ENCODE data around the gene CHCHD3. TPM values are rescaled to one million over a fixed set of nuclear protein-coding genes. Genes with fewer than 3 reads are reported as not detected.
"Not testable (repeated sequence)": the region's sequence is repeated elsewhere in the genome, so short reads cannot be mapped to it uniquely, and the experiment has no call there.

The CHCHD3 gene
- total and polyA plus RNA-seq, 4 donors, result 29.1 to 50.3 (median 36.0) TPM

GRCh38 chr7:132939495-132939894 lies 142.4 kb downstream of the CHCHD3 start:
- intact Hi-C loops (cut with DNase I), result no loop called here
- DNase-seq (no peak), ATAC-seq (ENCODE audit: low FRiP score) (no peak)
- H3K4me1 ChIP-seq (ENCODE audit: control insufficient read depth in 1 of 2, insufficient read depth in 2 of 2, low read length in 2 of 2), result no peaks in the 10 kb centered on the region
- WGBS, 2 donors, result 89 to 90% methylated on average over 4 of the region's 4 CpGs
- H3K27ac ChIP-seq (ENCODE audit: low read depth in 1 of 2, low read length in 2 of 2), result no peak overlapping the region
- H3K4me3 ChIP-seq (ENCODE audit: low read length in 2 of 2), result no peak overlapping the region
- no peaks in the 10 kb centered on the region for H3K27me3 ChIP-seq (ENCODE audit: control insufficient read depth in 1 of 2, insufficient read depth in 2 of 2, low read length in 1 of 2)
- H3K36me3 ChIP-seq (ENCODE audit: control insufficient read depth in 1 of 2, insufficient read depth in 2 of 2, low read length in 1 of 2), result peaks cover 0 to 4% of the 10 kb centered on the region in 2 donors
- no peaks in the 10 kb centered on the region for H3K9me3 ChIP-seq (ENCODE audit: control insufficient read depth, low read length)

- ATAC-seq (ENCODE audit: low FRiP score) (no peak), DNase-seq (no peak)
- intact Hi-C loops (cut with DNase I), result no loop called here
- Histone ChIP-seq H3K36me3 (ENCODE audit: control insufficient read depth in 1 of 2, insufficient read depth in 2 of 2, low read length in 1 of 2) (peaks cover 0 to 4% of the 10 kb centered on the region in 2 donors), H3K9me3 (ENCODE audit: control insufficient read depth, low read length) (no peaks in the 10 kb centered on the region), H3K27me3 (ENCODE audit: control insufficient read depth in 1 of 2, insufficient read depth in 2 of 2, low read length in 1 of 2) (no peaks in the 10 kb centered on the region), H3K4me3 (ENCODE audit: low read length in 2 of 2) (no peak overlapping the region), H3K27ac (ENCODE audit: low read depth in 1 of 2, low read length in 2 of 2) (no peak overlapping the region), H3K4me1 (ENCODE audit: control insufficient read depth in 1 of 2, insufficient read depth in 2 of 2, low read length in 2 of 2) (no peaks in the 10 kb centered on the region)
These were observed 144.6 kb downstream of the CHCHD3 start for GRCh38 chr7:132937286-132937685.

- DNase-seq (no peak), ATAC-seq (ENCODE audit: low FRiP score) (no peak)
- 97 to 100% methylated on average over 1 of the region's 1 CpG for WGBS, 2 donors
- no peaks in the 10 kb centered on the region for H3K9me3 ChIP-seq (ENCODE audit: control insufficient read depth, low read length)
- no peak overlapping the region for H3K4me3 ChIP-seq (ENCODE audit: low read length in 2 of 2)
- H3K36me3 ChIP-seq (ENCODE audit: control insufficient read depth in 1 of 2, insufficient read depth in 2 of 2, low read length in 1 of 2), result peaks cover 0 to 4% of the 10 kb centered on the region in 2 donors
- intact Hi-C loops (cut with DNase I), result no loop called here
- no peaks in the 10 kb centered on the region for H3K4me1 ChIP-seq (ENCODE audit: control insufficient read depth in 1 of 2, insufficient read depth in 2 of 2, low read length in 2 of 2)
- no peaks in the 10 kb centered on the region for H3K27me3 ChIP-seq (ENCODE audit: control insufficient read depth in 1 of 2, insufficient read depth in 2 of 2, low read length in 1 of 2)
- no peak overlapping the region for H3K27ac ChIP-seq (ENCODE audit: low read depth in 1 of 2, low read length in 2 of 2)
These were observed 146.3 kb downstream of the CHCHD3 start for GRCh38 chr7:132935608-132936007.

- Histone ChIP-seq H3K27ac (ENCODE audit: low read depth in 1 of 2, low read length in 2 of 2) (no peak overlapping the region), H3K27me3 (ENCODE audit: control insufficient read depth in 1 of 2, insufficient read depth in 2 of 2, low read length in 1 of 2) (no peaks in the 10 kb centered on the region), H3K4me3 (ENCODE audit: low read length in 2 of 2) (no peak overlapping the region), H3K9me3 (ENCODE audit: control insufficient read depth, low read length) (no peaks in the 10 kb centered on the region), H3K4me1 (ENCODE audit: control insufficient read depth in 1 of 2, insufficient read depth in 2 of 2, low read length in 2 of 2) (no peaks in the 10 kb centered on the region), H3K36me3 (ENCODE audit: control insufficient read depth in 1 of 2, insufficient read depth in 2 of 2, low read length in 1 of 2) (peaks cover 0 to 4% of the 10 kb centered on the region in 2 donors)
- ATAC-seq (ENCODE audit: low FRiP score), result no peak
- no peak for DNase-seq
- intact Hi-C loops (cut with DNase I), result no loop called here
- 98% methylated on average over 2 of the region's 2 CpGs for WGBS, 2 donors
These were observed 147.9 kb downstream of the CHCHD3 start for GRCh38 chr7:132934017-132934416.

- 84 to 86% methylated on average over 4 of the region's 4 CpGs for WGBS, 2 donors
- no peak overlapping the region for H3K4me3 ChIP-seq (ENCODE audit: low read length in 2 of 2)
- H3K27ac ChIP-seq (ENCODE audit: low read depth in 1 of 2, low read length in 2 of 2), result no peak overlapping the region
- intact Hi-C loops (cut with DNase I), result no loop called here
- DNase-seq (no peak), ATAC-seq (ENCODE audit: low FRiP score) (peak; percentile 41)
- H3K36me3 ChIP-seq (ENCODE audit: control insufficient read depth in 1 of 2, insufficient read depth in 2 of 2, low read length in 1 of 2), result peaks cover 0 to 4% of the 10 kb centered on the region in 2 donors
- no peaks in the 10 kb centered on the region for H3K4me1 ChIP-seq (ENCODE audit: control insufficient read depth in 1 of 2, insufficient read depth in 2 of 2, low read length in 2 of 2)
- no peaks in the 10 kb centered on the region for H3K27me3 ChIP-seq (ENCODE audit: control insufficient read depth in 1 of 2, insufficient read depth in 2 of 2, low read length in 1 of 2)
- no peaks in the 10 kb centered on the region for H3K9me3 ChIP-seq (ENCODE audit: control insufficient read depth, low read length)
These were observed 148.8 kb downstream of the CHCHD3 start for GRCh38 chr7:132933072-132933458.

GRCh38 chr7:132932296-132933071 lies 149.4 kb downstream of the CHCHD3 start:
- Histone ChIP-seq H3K4me3 (ENCODE audit: low read length in 2 of 2) (no peak overlapping the region), H3K36me3 (ENCODE audit: control insufficient read depth in 1 of 2, insufficient read depth in 2 of 2, low read length in 1 of 2) (peaks cover 0 to 4% of the 10 kb centered on the region in 2 donors), H3K27me3 (ENCODE audit: control insufficient read depth in 1 of 2, insufficient read depth in 2 of 2, low read length in 1 of 2) (no peaks in the 10 kb centered on the region), H3K27ac (ENCODE audit: low read depth in 1 of 2, low read length in 2 of 2) (no peak overlapping the region), H3K9me3 (ENCODE audit: control insufficient read depth, low read length) (no peaks in the 10 kb centered on the region), H3K4me1 (ENCODE audit: control insufficient read depth in 1 of 2, insufficient read depth in 2 of 2, low read length in 2 of 2) (no peaks in the 10 kb centered on the region)
- intact Hi-C loops (cut with DNase I), result no loop called here
- no peak for ATAC-seq (ENCODE audit: low FRiP score)
- no peak for DNase-seq
- 86 to 89% methylated on average over 7 of the region's 7 CpGs for WGBS, 2 donors

GRCh38 chr7:132930881-132931280 lies 151.0 kb downstream of the CHCHD3 start:
- Histone ChIP-seq H3K9me3 (ENCODE audit: control insufficient read depth, low read length) (no peaks in the 10 kb centered on the region), H3K4me1 (ENCODE audit: control insufficient read depth in 1 of 2, insufficient read depth in 2 of 2, low read length in 2 of 2) (no peaks in the 10 kb centered on the region), H3K4me3 (ENCODE audit: low read length in 2 of 2) (no peak overlapping the region), H3K27ac (ENCODE audit: low read depth in 1 of 2, low read length in 2 of 2) (no peak overlapping the region), H3K27me3 (ENCODE audit: control insufficient read depth in 1 of 2, insufficient read depth in 2 of 2, low read length in 1 of 2) (no peaks in the 10 kb centered on the region), H3K36me3 (ENCODE audit: control insufficient read depth in 1 of 2, insufficient read depth in 2 of 2, low read length in 1 of 2) (peaks cover 0 to 4% of the 10 kb centered on the region in 2 donors)
- DNase-seq (no peak), ATAC-seq (ENCODE audit: low FRiP score) (no peak)
- 86 to 87% methylated on average over 4 of the region's 4 CpGs for WGBS, 2 donors
- intact Hi-C loops (cut with DNase I), result no loop called here

- intact Hi-C loops (cut with DNase I); H3K4me3 ChIP-seq (ENCODE audit: low read length in 2 of 2); DNase-seq; H3K27me3 ChIP-seq (ENCODE audit: control insufficient read depth in 1 of 2, insufficient read depth in 2 of 2, low read length in 1 of 2); H3K27ac ChIP-seq (ENCODE audit: low read depth in 1 of 2, low read length in 2 of 2); ATAC-seq (ENCODE audit: low FRiP score); H3K36me3 ChIP-seq (ENCODE audit: control insufficient read depth in 1 of 2, insufficient read depth in 2 of 2, low read length in 1 of 2); H3K4me1 ChIP-seq (ENCODE audit: control insufficient read depth in 1 of 2, insufficient read depth in 2 of 2, low read length in 2 of 2); H3K9me3 ChIP-seq (ENCODE audit: control insufficient read depth, low read length): not testable (repeated sequence)
- 89 to 94% methylated on average over 5 of the region's 5 CpGs for WGBS, 2 donors
These were observed 151.9 kb downstream of the CHCHD3 start for GRCh38 chr7:132929944-132930343.

- no peak for ATAC-seq (ENCODE audit: low FRiP score)
- intact Hi-C loops (cut with DNase I), result no loop called here
These were observed 162.1 kb downstream of the CHCHD3 start for GRCh38 chr7:132919771-132920170.

More at GRCh38 chr7:132919771-132920170, 162.1 kb downstream of the CHCHD3 start:
- H3K4me3 ChIP-seq (ENCODE audit: low read length in 2 of 2), result no peak overlapping the region
- no peak for DNase-seq
- H3K27ac ChIP-seq (ENCODE audit: low read depth in 1 of 2, low read length in 2 of 2), result no peak overlapping the region
- no peaks in the 10 kb centered on the region for H3K27me3 ChIP-seq (ENCODE audit: control insufficient read depth in 1 of 2, insufficient read depth in 2 of 2, low read length in 1 of 2)
- no peaks in the 10 kb centered on the region for H3K4me1 ChIP-seq (ENCODE audit: control insufficient read depth in 1 of 2, insufficient read depth in 2 of 2, low read length in 2 of 2)
- WGBS, 2 donors, result 79 to 92% methylated on average over 4 of the region's 4 CpGs
- H3K9me3 ChIP-seq (ENCODE audit: control insufficient read depth, low read length), result no peaks in the 10 kb centered on the region
- no peaks in the 10 kb centered on the region for H3K36me3 ChIP-seq (ENCODE audit: control insufficient read depth in 1 of 2, insufficient read depth in 2 of 2, low read length in 1 of 2)

Measured in aorta (tissue), 5 donors.